ENCODE data around the gene ZMIZ1. TPM values are rescaled to one million over a fixed set of nuclear protein-coding genes. Genes with fewer than 3 reads are reported as not detected.

The ZMIZ1 gene
- total RNA-seq, 6 donors from 2014 or later, result 51.0 to 99.2 (median 91.8) TPM

DNA sequence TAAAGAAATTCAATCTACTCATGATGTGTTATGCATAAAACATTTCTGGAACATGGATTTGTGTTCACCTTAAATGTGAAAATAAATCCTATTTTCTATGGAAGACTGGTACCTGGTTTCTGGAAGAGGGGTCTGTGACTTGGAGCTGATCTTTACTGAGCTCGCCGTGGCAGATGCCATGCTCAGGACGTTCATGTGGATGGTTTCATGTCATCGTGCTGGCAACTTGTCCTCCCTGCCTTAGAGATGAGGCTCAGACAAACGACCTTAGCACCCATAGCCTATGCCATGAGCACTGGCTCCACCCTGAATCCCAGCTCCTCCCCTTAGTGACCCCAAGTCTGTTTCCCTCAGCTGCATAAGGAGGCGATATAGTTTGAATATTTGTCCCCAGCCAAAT is 285.8 kb downstream of the ZMIZ1 start:
- Histone ChIP-seq H3K36me3 (peaks cover 9 to 58% (median 42%) of the 10 kb centered on the region in 4 donors), H3K9me3 (no peaks in the 10 kb centered on the region), H3K4me3 (no peak overlapping the region), H3K27me3 (no peaks in the 10 kb centered on the region), H3K27ac (no peak overlapping the region), H3K4me1 (peaks cover under 1 to 8% (median 2%) of the 10 kb centered on the region in 4 donors)
- TF ChIP-seq, protein P1, sequence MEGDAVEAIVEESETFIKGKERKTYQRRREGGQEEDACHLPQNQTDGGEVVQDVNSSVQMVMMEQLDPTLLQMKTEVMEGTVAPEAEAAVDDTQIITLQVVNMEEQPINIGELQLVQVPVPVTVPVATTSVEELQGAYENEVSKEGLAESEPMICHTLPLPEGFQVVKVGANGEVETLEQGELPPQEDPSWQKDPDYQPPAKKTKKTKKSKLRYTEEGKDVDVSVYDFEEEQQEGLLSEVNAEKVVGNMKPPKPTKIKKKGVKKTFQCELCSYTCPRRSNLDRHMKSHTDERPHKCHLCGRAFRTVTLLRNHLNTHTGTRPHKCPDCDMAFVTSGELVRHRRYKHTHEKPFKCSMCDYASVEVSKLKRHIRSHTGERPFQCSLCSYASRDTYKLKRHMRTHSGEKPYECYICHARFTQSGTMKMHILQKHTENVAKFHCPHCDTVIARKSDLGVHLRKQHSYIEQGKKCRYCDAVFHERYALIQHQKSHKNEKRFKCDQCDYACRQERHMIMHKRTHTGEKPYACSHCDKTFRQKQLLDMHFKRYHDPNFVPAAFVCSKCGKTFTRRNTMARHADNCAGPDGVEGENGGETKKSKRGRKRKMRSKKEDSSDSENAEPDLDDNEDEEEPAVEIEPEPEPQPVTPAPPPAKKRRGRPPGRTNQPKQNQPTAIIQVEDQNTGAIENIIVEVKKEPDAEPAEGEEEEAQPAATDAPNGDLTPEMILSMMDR (IDR thresholded peaks at IDR 0.05), result no peak
- no peak for TF ChIP-seq POLR2AphosphoS5 (IDR thresholded peaks at IDR 0.05)
- no peak for TF ChIP-seq POLR2A (IDR thresholded peaks at IDR 0.05)
- no peak for TF ChIP-seq EP300 (IDR thresholded peaks at IDR 0.05)
- ATAC-seq (ENCODE audit: low FRiP score in 2 of 2), result no peak
- peak in 1 of 2 donors; percentile 8 for DNase-seq
- WGBS, 2 donors, result 89 to 92% methylated on average over 6 of the region's 6 CpGs

DNA sequence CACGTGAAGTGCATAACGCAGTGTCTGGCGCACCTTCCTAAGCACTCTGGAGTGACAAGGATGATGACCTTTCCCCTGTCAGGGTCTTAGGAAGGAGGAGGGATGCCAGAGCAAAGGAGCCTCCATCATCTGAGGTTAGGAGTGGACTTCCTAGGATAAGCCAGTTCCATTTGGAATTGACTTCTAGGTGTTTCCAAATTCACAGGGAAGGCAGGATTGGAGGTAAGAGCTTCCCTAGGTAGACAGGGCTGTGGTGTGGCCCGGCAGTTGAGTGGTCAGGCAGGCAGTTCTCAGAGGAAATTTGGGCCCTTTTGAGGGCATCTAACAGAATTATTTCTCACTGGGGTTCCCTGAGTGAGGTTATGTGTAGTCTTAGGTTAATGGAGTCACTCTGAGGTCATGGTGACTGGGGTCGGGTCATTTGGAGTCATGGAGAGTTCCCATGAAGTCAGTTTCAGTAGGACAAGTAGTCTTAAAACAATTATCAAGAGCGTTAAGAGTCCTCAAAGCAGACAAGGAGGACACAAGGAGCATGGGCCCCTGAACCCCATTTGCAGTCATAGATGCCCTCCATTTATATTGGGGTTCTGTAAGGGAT is 286.8 kb downstream of the ZMIZ1 start:
- H3K36me3 ChIP-seq, result peaks cover 5 to 49% (median 34%) of the 10 kb centered on the region in 4 donors
- TF ChIP-seq POLR2AphosphoS5 (IDR thresholded peaks at IDR 0.05) (no peak), EP300 (IDR thresholded peaks at IDR 0.05) (no peak), POLR2A (IDR thresholded peaks at IDR 0.05) (no peak)
- TF ChIP-seq, protein P1 (IDR thresholded peaks at IDR 0.05), result no peak
- H3K27me3 ChIP-seq, result no peaks in the 10 kb centered on the region
- H3K4me1 ChIP-seq, result peaks cover 0 to 4% (median 0%) of the 10 kb centered on the region in 4 donors
- no peak overlapping the region for H3K4me3 ChIP-seq
- 80 to 93% methylated on average over 6 of the region's 6 CpGs for WGBS, 2 donors
- no peaks in the 10 kb centered on the region for H3K9me3 ChIP-seq
- ATAC-seq (ENCODE audit: low FRiP score in 2 of 2), result no peak
- DNase-seq, result no peak
- H3K27ac ChIP-seq, result peak overlapping the region in 1 of 4 donors; percentile 13

DNA sequence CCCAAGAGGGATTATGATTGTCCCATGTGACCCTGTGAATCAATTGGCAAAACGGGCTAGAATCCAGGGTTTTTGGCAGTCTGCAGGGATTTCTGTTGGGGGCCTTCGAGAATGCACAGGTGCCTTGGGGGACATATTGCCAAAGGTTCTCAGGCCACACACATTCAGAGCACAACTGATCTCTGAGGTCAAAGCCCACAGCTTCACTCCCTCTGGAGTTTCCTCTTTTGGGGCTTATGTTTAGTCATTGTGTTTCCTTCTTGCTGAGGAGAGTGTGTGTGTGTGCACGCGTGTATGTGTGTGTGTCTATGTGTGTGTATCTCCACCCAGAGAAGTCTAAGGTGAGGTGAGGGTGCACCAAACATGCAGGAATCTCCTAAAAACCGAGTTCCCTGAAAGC is 287.3 kb downstream of the ZMIZ1 start:
- Histone ChIP-seq H3K9me3 (no peaks in the 10 kb centered on the region), H3K4me3 (no peak overlapping the region), H3K27ac (peak overlapping the region in 1 of 4 donors; percentile 13), H3K4me1 (peaks cover 0 to 4% (median 0%) of the 10 kb centered on the region in 4 donors), H3K36me3 (peaks cover 4 to 43% (median 29%) of the 10 kb centered on the region in 4 donors), H3K27me3 (no peaks in the 10 kb centered on the region)
- 70 to 71% methylated on average over 3 to 5 of the region's 5 CpGs for WGBS, 2 donors
- TF ChIP-seq POLR2AphosphoS5 (IDR thresholded peaks at IDR 0.05) (no peak), EP300 (IDR thresholded peaks at IDR 0.05) (no peak), POLR2A (IDR thresholded peaks at IDR 0.05) (no peak)
- TF ChIP-seq, protein P1 (IDR thresholded peaks at IDR 0.05), result no peak
- ATAC-seq (ENCODE audit: low FRiP score in 2 of 2), result peak; percentile 3 to 56
- peak in 1 of 2 donors; percentile 25 for DNase-seq

DNA sequence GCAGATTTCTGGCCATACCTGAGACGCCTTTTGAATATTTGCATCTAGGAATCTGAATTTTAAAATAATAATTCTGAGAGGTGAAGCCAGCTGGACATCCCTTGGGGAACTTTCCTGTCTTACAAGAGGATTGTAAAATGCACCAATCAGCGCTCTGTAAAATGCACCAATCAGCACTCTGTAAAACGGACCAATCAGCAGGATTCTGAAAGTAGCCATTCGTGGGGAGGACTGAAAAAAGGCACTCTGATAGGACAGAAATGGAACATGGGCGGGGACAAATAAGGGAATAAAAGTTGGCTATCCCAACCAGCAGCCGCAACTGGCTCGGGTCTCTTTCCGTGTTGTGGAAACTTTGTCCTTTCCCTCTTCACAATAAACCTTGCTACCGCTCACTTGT is 288.4 kb downstream of the ZMIZ1 start:
- TF ChIP-seq POLR2A (IDR thresholded peaks at IDR 0.05) (no peak), EP300 (IDR thresholded peaks at IDR 0.05) (no peak), POLR2AphosphoS5 (IDR thresholded peaks at IDR 0.05) (no peak)
- TF ChIP-seq, protein P1 (IDR thresholded peaks at IDR 0.05), result no peak
- Histone ChIP-seq H3K4me1 (peaks cover 0 to 4% (median 0%) of the 10 kb centered on the region in 4 donors), H3K9me3 (no peaks in the 10 kb centered on the region), H3K27ac (no peak overlapping the region), H3K4me3 (no peak overlapping the region), H3K27me3 (no peaks in the 10 kb centered on the region), H3K36me3 (peaks cover 2 to 32% (median 19%) of the 10 kb centered on the region in 4 donors)
- 95 to 96% methylated on average over 9 of the region's 9 CpGs for WGBS, 2 donors
- ATAC-seq (ENCODE audit: low FRiP score in 2 of 2) (no peak), DNase-seq (peak in 1 of 2 donors; percentile 8)

DNA sequence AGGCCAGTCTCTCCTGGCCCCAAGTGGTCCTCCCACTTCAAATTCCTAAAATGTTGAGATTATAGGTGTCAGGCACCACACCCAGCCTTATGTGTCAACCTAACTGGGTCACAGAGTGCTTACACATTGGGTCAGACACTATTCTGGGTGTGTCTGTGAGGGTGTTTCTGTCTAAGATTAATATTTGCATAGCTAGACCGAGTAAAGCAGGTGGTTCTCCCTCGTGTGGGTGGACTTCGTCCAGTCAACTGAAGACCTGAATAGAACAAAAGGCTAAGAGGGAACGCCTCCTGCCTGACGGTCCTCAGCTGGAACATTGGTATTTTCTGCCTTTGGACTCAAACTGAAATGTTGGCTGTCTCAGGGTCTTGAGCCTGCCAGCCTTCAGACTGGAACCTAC is 290.0 kb downstream of the ZMIZ1 start:
- H3K4me1 ChIP-seq, result no peaks in the 10 kb centered on the region
- peak in 1 of 2 donors; percentile 21 for DNase-seq
- no peaks in the 10 kb centered on the region for H3K27me3 ChIP-seq
- H3K4me3 ChIP-seq, result no peak overlapping the region
- H3K36me3 ChIP-seq, result peaks cover 0 to 16% (median 5%) of the 10 kb centered on the region in 4 donors
- no peak for ATAC-seq (ENCODE audit: low FRiP score in 2 of 2)
- 75 to 78% methylated on average over 5 of the region's 5 CpGs for WGBS, 2 donors
- no peaks in the 10 kb centered on the region for H3K9me3 ChIP-seq
- no peak for TF ChIP-seq EP300 (IDR thresholded peaks at IDR 0.05)
- TF ChIP-seq, protein P1 (IDR thresholded peaks at IDR 0.05), result no peak
- TF ChIP-seq POLR2A (IDR thresholded peaks at IDR 0.05), result no peak
- TF ChIP-seq POLR2AphosphoS5 (IDR thresholded peaks at IDR 0.05), result no peak
- no peak overlapping the region for H3K27ac ChIP-seq
